Uterus (tissue), 2 donors: ENCODE data around the gene TANGO2.

Experiments
- POLR2A ChIP-seq, 2 donors: fragments of 450-650 bp; IDR thresholded peaks; one replicate each; pipeline ENCODE4 v1.6.1; 2016; ENCODE audit warnings: antibody characterized with exemption in 2 of 2, mild to moderate bottlenecking in 1 of 2, moderate library complexity in 1 of 2
- TF ChIP-seq, protein P1 (sequence below), 4 experiments: fragments of 200-600 bp in 2 of 4; fragments of 450-650 bp in 2 of 4; sonication (generic) in 2 of 4; IDR thresholded peaks; one replicate each; pipeline ENCODE4 v1.5.1; 2016 to 2019; ENCODE audit warnings: antibody characterized with exemption in 4 of 4, mild to moderate bottlenecking in 2 of 4, moderate library complexity in 1 of 4

GRCh38 chr22:20079745-20080444 lies 59.0 kb downstream of the TANGO2 start, which contains the start of gene DGCR8:
- TF ChIP-seq, protein P1, sequence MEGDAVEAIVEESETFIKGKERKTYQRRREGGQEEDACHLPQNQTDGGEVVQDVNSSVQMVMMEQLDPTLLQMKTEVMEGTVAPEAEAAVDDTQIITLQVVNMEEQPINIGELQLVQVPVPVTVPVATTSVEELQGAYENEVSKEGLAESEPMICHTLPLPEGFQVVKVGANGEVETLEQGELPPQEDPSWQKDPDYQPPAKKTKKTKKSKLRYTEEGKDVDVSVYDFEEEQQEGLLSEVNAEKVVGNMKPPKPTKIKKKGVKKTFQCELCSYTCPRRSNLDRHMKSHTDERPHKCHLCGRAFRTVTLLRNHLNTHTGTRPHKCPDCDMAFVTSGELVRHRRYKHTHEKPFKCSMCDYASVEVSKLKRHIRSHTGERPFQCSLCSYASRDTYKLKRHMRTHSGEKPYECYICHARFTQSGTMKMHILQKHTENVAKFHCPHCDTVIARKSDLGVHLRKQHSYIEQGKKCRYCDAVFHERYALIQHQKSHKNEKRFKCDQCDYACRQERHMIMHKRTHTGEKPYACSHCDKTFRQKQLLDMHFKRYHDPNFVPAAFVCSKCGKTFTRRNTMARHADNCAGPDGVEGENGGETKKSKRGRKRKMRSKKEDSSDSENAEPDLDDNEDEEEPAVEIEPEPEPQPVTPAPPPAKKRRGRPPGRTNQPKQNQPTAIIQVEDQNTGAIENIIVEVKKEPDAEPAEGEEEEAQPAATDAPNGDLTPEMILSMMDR (IDR thresholded peaks at IDR 0.05) = peak in 2 of 4 experiments; percentile 16 to 19
- TF ChIP-seq POLR2A (IDR thresholded peaks at IDR 0.05) = peak; percentile 41 to 64
